ENCODE results near the gene BRDT.
"Not testable (repeated sequence)": the region's sequence is repeated elsewhere in the genome, so short reads cannot be mapped to it uniquely, and the experiment has no call there.

Gene BRDT

DNA sequence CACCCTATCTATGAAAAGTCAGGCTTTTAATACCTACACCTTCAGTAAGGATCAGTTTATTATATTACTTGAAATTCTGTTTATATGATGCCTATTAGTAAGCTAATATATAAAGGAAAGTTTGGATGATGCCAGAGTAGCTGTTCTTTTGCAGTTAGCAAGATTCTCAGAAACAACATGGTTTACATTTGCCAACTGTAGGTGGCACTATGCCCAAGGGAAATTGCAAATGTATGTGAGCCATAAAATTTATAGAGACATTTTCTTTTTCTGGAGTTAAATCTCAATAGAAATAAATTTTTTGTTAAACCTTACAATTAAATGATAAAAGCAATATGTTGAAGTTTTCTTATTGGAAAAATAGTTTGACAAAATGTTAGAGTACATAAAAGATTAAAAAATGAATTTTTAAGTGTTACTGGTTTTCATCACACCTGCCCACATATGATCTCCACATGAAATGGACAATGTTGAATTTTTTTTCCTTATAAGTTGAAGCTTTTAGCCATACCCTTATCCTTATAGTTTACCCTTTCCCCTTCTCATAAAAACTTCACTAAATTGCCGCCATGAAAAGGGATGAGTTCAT lies 48.5 kb downstream of the BRDT start:
- DNase-seq = no peak

DNA sequence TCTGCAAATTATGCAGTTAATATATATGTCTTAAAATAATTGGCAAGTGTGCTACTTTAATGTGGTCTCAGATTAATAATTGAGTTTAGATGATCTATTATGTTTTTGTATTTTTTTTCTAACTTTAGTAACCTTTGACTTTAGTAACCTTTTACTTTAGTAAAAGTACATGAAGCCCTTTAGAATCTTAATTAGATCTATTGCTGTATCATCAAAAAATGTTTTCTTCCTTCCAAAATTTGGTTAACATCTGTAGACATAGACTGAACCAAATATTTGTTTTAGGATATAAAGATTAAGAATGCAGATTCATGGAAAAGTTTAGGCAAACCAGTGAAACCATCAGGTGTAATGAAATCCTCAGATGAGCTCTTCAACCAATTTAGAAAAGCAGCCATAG lies 54.9 kb downstream of the BRDT start:
- no peak for DNase-seq

DNA sequence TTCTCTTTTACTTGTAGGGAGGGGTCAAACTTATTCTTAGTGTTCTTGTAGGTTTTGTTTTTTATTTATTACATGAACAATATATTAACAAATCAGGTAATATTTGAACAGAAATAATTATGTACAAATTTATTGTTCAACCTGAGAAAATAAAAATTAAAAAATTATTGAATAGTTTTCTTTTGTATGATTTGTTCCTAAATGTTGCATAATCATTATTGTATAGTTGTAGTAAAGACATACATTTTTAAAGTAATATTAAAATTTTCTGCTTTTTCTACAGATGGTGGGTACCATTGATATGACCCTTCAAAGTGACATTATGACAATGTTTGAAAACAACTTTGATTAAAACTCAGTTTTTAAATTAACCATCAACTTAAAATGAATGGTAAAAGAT lies 64.7 kb downstream of the BRDT start:
- no peak for DNase-seq

DNA sequence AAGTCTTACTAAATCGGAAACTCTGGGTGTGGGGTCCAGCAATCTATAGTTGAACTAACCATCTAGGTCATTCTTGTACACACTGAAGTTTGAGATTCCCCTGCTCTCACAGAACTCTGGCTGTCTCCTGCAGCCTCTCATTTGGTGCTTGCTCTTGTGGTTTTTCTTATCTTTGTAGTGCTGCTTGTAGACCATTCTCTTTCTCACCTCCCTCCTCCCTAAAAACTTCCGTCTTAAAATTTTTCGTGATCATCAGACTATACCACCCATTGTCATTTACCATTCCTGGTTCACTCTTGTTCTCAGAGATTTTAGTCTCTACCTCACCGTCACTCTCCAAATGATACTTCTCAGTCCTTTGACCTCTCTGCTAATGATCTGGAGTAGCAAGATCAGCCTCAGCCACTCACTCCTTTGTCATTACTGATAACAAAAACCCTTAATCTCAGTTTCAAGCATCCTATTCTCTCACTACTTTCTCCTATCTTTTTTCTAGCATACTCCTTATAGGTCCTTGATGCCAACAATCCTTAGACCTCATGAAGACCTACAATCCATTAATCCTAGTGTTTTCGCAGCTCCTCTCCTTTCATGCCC lies 67.6 kb downstream of the BRDT start:
- no peak for DNase-seq

DNA sequence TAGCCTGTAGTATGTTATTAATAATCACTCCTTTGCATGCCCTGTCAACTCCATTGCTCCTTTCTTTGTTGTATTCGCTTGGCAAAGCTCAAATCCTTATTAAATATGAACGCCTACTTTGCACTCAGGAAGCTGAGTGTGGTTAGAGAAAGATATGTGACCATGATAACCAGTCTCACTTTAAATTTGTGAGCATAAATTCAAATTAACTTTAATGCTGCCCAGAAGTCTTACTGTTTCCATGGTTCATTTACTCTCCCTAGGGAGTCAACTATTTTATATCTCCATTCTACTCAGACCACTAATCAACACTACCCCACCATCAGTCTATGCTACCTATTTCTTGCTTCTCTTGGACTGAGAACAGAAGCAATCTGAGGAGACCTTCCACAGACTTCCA lies 68.5 kb downstream of the BRDT start:
- no peak for DNase-seq

DNA sequence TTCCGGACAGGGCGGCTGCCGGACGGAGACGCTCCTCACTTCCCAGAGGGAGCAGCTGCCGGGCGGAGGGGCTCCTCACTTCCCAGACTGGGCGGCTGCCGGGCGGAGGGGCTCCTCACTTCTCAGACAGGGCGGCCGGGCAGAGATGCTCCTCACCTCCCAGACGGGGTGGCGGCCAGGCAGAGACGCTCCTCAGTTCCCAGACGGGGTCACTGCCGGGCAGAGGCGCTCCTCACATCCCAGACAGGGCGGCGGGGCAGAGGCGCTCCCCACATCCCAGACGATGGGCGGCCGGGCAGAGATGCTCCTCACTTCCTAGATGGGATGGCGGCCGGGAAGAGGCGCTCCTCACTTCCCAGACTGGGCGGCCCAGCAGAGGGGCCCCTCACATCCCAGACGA lies 76.8 kb downstream of the BRDT start:
- not testable (repeated sequence) for DNase-seq

DNA sequence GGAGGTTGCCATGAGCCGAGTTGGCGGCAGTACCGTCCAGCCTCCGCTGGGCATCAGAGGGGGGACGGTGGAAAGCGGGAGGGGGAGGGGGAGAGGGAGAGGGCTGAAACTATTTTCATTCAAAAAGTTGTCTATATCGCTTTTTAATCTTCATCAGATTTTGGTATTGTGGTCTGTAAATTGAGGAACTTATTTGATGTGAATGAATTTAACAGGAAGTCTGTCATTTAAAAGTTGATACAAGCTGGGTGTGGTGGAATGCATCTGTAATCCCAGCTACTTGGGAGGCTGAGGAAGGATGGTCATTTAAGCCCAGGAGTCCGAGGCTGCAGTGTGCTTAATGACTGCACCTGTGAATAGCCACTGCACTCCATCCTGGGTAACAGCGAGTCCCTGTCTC lies 77.6 kb downstream of the BRDT start:
- no peak for DNase-seq

DNA sequence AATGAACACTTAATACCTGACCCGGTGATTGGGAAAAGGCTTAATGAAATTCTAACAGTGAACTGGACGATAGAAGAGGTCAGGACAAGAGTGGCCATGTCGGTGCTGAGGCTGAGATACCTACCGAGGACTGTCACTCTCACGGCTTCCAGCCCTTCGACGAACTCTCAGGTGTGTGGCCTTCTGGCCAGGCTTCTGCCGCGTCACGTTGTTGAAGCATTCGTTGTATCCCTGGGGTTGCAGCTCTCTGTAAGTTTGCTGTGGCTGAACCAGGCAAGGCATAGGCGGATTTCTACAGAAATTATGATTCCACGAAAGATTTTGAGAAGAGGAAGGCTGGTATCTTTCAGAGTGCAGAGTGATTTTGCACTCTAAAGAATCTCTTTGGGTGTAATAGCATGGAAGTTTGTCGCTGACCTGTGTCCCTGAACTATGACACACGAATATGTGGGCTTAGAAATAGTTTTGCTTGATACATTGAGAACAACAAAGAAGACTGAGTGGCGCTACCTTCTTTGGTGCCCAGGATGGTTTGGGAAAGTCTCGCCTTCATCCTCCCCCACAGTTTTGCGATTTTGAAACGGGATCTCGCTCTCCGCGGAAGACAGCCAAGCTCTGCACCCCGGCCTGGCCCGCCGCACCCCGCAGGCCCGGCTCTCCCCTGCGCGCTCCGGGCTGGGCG lies 80.2 kb downstream of the BRDT start:
- no peak for DNase-seq

DNA sequence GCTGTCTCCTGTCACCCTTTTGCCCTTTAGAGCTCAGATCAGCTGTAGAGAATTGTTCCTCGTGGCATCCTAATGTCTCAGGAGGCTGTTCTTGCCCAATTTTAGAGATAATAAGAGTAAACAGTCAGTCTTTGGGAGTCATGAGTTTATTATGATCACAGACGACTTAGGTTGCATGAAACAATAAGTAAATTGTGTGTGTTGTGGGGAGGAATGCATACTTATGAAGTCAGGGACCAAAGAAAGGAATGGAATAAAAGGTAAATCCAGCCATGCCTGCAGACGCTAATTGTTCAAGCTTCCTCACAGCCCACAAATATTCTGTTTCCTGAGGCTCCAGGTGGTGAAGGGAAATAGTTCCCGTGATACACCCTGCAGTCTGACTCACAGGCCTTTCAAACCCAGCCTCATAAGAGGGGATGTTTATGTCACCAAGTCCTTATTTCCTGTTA lies 81.5 kb downstream of the BRDT start:
- DNase-seq = no peak

DNA sequence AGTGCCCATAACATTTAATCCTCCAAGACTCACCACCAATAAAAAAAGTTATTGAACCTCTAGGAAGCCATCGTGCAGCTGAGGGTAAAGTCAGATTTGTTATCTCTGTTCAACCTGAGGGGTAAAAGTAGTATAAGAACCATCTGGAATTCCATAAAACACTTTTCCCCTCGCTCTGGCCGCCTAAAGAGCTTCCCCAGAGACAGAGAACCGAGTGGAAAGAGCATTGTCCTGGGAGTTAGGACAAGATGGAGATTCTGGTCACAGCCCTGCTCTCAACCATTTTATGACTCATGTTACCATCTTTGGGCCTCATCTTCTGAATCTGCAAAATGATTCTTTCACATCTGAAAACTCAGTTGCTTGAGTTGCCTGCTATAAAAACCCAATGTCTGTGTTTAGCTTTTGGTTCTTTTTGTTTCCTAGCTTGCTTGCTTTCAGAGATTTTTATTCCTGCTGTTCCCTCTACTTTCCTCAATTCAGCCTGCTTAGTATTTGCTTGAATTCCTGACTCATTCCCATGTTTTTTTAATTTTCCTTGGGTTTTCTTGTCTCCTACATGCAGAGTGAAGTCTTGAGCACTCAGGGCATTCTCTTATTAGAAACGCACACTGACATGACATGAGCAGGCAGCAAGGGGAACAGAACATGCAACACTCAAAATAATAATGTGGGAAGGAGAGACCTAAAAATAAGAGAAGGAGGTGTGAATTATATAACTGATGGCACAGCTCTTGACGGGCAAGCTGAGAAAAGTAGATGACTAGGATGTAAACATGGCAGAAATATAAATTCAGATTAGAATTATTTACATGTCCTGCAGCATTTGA lies 82.3 kb downstream of the BRDT start:
- DNase-seq = no peak

DNA sequence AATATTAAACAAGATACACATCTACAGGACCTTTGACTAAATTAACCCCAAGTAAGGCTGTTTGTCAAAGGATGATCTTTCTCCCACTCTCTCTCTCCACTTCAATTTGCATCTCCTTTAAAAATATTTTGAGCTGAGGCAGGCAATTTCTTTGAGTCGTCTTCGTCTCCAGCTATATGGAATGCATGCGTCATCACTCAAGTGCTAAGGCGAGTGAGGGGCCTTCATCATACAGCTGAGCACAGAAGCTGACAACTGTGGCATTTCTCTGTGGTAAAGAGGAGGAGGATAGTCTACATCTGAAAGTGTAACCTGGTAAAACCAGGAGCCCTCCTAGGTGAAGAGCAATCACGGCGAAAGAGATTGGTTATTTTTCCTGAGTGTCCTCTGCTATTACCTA lies 88.2 kb downstream of the BRDT start:
- no peak for DNase-seq

DNA sequence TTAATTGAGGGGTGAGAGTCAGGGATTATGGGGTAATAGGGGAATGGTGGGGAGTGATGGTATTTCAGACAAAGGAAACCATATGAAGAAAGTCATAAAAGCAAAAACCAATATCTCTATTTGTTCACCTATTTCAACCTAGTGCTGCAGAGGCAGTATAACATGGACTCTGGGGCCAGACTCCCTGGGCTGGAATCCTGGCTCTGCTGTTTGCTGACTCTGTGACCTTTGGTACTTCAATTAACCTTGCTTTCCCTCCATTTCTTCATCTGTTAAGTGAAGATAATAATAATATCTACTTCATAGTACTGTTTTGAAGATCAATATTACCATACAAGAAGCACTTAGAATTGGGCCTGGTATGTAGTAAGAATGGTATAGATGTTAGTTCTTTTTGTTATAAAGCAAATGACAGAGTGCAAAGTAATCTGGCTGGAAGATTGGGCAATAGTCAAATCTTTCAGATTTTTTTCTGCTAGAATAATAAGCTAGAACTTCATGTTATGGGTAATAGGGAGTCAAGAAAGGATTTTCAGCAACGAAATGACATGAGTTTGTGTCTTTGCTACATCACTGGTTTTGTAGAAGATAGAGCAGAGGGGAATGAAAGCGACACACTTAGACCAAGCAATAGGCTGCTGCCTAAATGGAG lies 89.6 kb downstream of the BRDT start:
- no peak for DNase-seq

DNA sequence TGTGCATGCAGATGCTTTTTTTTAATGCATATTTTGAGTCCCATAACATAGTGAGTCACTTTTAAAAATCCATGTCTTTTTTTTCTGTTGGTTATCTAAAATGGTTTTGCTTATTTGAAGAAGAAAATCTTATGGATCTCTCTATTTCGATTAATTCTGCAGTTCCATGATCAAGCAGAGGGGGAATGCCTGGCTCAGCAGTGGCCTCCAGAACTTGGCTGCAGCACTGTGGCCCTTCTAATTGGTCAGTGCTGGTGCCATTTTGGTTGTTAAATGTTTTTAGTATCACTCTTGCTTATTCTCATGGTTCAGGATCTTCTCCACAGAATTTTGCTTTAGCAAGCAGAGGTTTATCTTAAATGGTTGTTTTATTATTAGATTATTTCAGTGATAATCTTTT lies 91.8 kb downstream of the BRDT start:
- no peak for DNase-seq

DNA sequence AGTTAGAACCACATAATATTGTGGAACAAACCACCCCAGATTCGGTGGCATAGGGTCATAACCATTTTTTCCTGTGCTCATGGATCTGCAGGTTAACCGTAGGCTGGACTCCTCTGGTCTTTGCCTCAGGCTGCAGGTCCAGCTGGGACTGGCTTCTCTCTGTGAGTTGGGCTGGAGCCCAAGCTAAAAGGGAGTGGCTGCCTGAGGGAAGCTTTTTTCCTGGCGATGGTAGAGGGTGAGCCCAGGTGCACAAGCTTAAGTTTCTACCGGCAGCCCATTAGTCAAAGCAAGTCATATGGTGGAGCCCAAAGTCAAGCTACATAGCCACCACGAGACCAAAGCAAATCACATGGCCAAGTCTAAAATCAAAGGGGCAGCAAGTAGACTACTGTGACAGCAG lies 94.4 kb downstream of the BRDT start:
- DNase-seq = no peak

DNA sequence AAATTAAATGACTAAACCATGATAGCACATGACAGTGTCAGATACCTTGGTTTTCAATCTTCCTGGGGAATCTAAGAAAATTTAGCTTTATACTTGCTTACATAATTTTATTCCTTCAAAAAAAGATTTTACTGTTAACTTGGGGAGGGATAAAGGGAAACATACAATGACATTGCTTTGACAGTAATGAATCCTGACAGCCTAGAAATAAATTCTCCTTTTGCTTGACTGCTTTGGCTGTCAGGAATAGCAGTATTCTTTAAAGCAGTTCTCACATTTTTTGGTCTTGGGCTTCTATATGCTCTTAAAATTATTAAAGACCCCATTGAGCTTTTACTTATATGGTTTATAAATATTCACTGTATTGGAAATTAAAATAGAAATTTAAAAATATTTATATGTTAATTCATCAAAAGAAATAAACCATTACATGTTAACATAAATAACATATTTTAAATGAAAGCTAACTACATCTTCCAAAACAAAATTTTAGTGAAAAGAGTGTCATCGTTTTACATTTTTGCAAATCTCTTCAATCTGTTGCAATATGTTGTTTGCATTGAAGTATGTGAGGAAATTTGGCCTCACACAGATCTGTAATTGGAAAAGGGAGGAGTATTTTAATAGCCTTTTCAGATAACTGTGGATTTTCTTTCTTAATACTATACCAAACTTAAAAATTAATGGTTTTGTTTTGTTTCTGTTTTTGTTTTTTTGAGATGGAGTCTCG lies 96.7 kb downstream of the BRDT start:
- DNase-seq = no peak

DNA sequence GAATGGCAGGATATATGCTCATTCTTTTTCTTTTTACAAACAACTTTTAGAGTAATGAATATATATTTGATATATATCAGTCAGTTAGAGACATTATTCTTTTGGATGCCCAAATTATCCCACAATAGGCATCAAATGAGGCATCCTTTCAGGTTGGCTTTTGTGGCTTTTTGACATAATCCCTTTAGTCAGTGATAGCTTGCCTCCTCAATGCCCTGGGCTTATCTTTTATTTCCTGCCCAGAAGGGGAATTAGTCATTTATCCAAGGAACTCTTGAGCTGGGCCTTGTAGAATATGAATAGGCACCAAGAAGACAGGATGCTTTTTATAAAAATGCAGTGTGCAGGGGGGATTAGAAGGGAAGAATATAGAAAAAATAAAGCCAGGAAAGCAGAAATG lies 102.7 kb downstream of the BRDT start:
- DNase-seq = no peak

All from right forelimb (tissue), 1 donor.